Thoracic aorta (tissue), 2 donors: ENCODE results near the gene RHOH. TPM values are rescaled to one million over a fixed set of nuclear protein-coding genes. Genes with fewer than 3 reads are reported as not detected.

Source experiments
- ATAC-seq: fragments of 150-250 bp; one replicate; pipeline ENCODE4 v1.8.0; 2017; ENCODE audit warnings: low read depth; ENCODE audit not compliant: insufficient number of reproducible peaks, low FRiP score
- DNase-seq: peaks from one replicate; pipeline ENCODE4 v3.0.0-alpha.2; 2020; ENCODE audit warnings: low spot score
- H3K27ac ChIP-seq, 2 donors: fragments of 200-600 bp; sonication (generic); 1 replicate in 1 of 2; 2 replicates in 1 of 2; pipeline ENCODE4 v1.5.1; 2016; ENCODE audit warnings: mild to moderate bottlenecking in 2 of 2, moderate library complexity in 2 of 2
- H3K27me3 ChIP-seq: fragments of 200-600 bp; sonication (generic); replicated peaks from 2 replicates; pipeline ENCODE4 v1.6.0; 2016; ENCODE audit warnings: mild to moderate bottlenecking; ENCODE audit not compliant: insufficient read depth
- H3K36me3 ChIP-seq: fragments of 200-600 bp; sonication (generic); one replicate; pipeline ENCODE4 v1.5.1; 2016
- H3K4me1 ChIP-seq, 2 donors: fragments of 200-600 bp; sonication (generic); 1 replicate in 1 of 2; 2 replicates in 1 of 2; pipeline versions ENCODE4 v1.5.1 to v1.6.0; 2016; ENCODE audit warnings: low read depth in 2 of 2, mild to moderate bottlenecking in 1 of 2; ENCODE audit not compliant: control insufficient read depth in 1 of 2
- H3K4me3 ChIP-seq: fragments of 200-600 bp; sonication (generic); 2 replicates; pipeline ENCODE4 v1.5.1; 2016; ENCODE audit warnings: mild to moderate bottlenecking
- H3K9me3 ChIP-seq: fragments of 200-600 bp; sonication (generic); 2 replicates; pipeline ENCODE4 v1.5.1; 2016
- total RNA-seq, 2 donors: library from RNA; depleted of rRNA; stranded (reverse); fragments of >200 nt; gene quantifications; one replicate each; pipeline versions ENCODE4 v1.1.0 to v1.2.3, GENCODE V29; 2016
- TF ChIP-seq, protein P1 (sequence below): fragments of 200-600 bp; sonication (generic); IDR thresholded peaks from one replicate; pipeline ENCODE4 v1.5.1; 2019; ENCODE audit warnings: antibody characterized with exemption

RHOH gene
- total RNA-seq, 2 donors from 2014 or later, result 5.8 to 10.2 TPM

GRCh38 chr4:40254608-40255392, 58.0 kb downstream of the RHOH start:
- Histone ChIP-seq H3K27me3 (no peaks in the 10 kb centered on the region), H3K4me1 (no peaks in the 10 kb centered on the region), H3K36me3 (no peaks in the 10 kb centered on the region), H3K9me3 (no peaks in the 10 kb centered on the region), H3K27ac (no peak overlapping the region), H3K4me3 (no peak overlapping the region)
- DNase-seq (no peak), ATAC-seq (no peak)
- TF ChIP-seq, protein P1, sequence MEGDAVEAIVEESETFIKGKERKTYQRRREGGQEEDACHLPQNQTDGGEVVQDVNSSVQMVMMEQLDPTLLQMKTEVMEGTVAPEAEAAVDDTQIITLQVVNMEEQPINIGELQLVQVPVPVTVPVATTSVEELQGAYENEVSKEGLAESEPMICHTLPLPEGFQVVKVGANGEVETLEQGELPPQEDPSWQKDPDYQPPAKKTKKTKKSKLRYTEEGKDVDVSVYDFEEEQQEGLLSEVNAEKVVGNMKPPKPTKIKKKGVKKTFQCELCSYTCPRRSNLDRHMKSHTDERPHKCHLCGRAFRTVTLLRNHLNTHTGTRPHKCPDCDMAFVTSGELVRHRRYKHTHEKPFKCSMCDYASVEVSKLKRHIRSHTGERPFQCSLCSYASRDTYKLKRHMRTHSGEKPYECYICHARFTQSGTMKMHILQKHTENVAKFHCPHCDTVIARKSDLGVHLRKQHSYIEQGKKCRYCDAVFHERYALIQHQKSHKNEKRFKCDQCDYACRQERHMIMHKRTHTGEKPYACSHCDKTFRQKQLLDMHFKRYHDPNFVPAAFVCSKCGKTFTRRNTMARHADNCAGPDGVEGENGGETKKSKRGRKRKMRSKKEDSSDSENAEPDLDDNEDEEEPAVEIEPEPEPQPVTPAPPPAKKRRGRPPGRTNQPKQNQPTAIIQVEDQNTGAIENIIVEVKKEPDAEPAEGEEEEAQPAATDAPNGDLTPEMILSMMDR, result no peak

- DNase-seq (no peak), ATAC-seq (no peak)
- TF ChIP-seq, protein P1, result no peak
- Histone ChIP-seq H3K27ac (no peak overlapping the region), H3K4me3 (no peak overlapping the region), H3K9me3 (no peaks in the 10 kb centered on the region), H3K36me3 (no peaks in the 10 kb centered on the region), H3K27me3 (no peaks in the 10 kb centered on the region), H3K4me1 (no peaks in the 10 kb centered on the region)
These were observed 58.8 kb downstream of the RHOH start for GRCh38 chr4:40255393-40256281.

DNA sequence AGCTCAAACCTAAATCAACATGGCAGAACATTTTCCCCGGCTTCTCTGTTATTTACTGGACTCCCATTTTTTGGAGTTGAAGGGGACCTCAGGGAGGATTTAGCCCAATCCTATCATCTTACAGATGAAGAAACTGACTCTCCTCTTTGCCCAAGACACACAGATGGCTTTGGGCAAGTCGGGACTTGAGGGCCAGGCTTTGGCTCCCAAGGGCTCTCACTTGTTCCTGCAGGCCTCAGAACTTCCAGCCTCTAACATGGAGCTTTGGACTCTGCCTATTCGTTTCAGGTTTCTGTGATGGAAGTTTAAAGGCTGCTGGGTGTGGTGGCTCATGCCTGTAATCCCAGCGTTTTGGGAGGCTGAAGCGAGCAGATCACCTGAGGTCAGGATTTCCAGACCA, 59.5 kb downstream of the RHOH start:
- H3K4me1 ChIP-seq, result no peaks in the 10 kb centered on the region
- H3K27ac ChIP-seq, result no peak overlapping the region
- DNase-seq, result no peak
- H3K4me3 ChIP-seq, result no peak overlapping the region
- TF ChIP-seq, protein P1, result no peak
- ATAC-seq, result no peak
- H3K36me3 ChIP-seq, result no peaks in the 10 kb centered on the region
- H3K27me3 ChIP-seq, result no peaks in the 10 kb centered on the region
- H3K9me3 ChIP-seq, result no peaks in the 10 kb centered on the region

DNA sequence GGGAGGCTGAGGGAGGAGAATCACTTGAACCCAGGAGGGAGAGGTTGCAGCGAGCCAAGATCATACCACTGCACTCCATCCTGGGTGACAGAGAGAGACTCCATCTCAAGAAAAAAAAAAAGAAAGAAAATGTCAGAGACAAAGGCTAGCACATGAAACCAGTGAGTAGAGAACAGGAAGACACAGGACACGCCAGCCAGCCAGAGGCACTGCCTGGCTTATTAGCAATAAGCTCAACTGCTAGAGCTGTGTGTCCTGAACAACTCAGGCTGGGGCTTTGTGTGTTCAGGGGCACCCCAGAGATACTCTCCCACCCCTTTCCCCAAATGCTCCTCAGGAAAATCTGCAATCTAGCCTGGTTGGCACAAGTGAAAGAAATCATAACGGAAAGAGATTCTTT, 60.0 kb downstream of the RHOH start:
- Histone ChIP-seq H3K27ac (no peak overlapping the region), H3K4me3 (no peak overlapping the region), H3K27me3 (no peaks in the 10 kb centered on the region), H3K36me3 (no peaks in the 10 kb centered on the region), H3K4me1 (no peaks in the 10 kb centered on the region), H3K9me3 (no peaks in the 10 kb centered on the region)
- TF ChIP-seq, protein P1, result no peak
- DNase-seq (no peak), ATAC-seq (no peak)

DNA sequence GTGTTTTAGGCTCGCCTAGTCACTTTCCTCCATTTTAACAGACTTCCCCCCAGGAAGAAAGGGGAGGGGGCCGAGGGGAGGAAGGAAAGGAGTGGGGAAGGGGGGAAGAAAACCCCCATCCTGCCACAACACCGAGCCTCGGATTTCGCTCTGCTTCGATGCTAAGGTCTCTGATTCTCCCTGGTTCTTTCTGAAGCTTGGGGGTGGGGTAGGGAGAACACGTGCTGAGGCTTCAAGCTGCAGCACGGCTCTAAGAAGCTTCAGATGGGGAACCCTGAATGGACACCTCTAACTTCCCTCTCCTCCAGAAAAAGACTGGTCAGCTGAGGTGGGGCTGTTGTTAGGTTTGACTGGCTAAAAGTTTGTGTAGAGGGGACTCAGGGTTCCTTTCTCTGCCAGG, 61.8 kb downstream of the RHOH start:
- H3K9me3 ChIP-seq, result no peaks in the 10 kb centered on the region
- H3K27me3 ChIP-seq, result no peaks in the 10 kb centered on the region
- no peaks in the 10 kb centered on the region for H3K4me1 ChIP-seq
- H3K36me3 ChIP-seq, result no peaks in the 10 kb centered on the region
- DNase-seq, result no peak
- no peak overlapping the region for H3K27ac ChIP-seq
- H3K4me3 ChIP-seq, result no peak overlapping the region
- TF ChIP-seq, protein P1, result no peak
- no peak for ATAC-seq
